IMR-90 (cell line): Measurements from ENCODE around the gene TMEM33. TPM values are rescaled to one million over a fixed set of nuclear protein-coding genes. Genes with fewer than 3 reads are reported as not detected.

ENCODE experiments used
- ATAC-seq: fragments of 200-7000 bp; cut with Tn5 transposase; 2 replicates; pipeline ENCODE4 v1.9.1; 2020; ENCODE audit warnings: low read depth, mild to moderate bottlenecking, moderate library complexity
- BruUV-seq: library from RNA; stranded (reverse); fragments of 400-500 nt; replicated peaks from 2 replicates; lab custom pipeline; 2021; lab: Mats Ljungman, UMichigan
- CTCF ChIA-PET: fragments of 300-600 bp; formaldehyde crosslinking; extraction: SDS; loops from one replicate; lab custom pipeline; 2021; ENCODE audit warnings: antibody characterized with exemption; lab: Yijun Ruan, JAX
- POLR2A ChIA-PET: fragments of 300-600 bp; sonication (Branson Sonifier 250); formaldehyde crosslinking; loops from one replicate; lab custom pipeline; 2022; ENCODE audit warnings: antibody characterized with exemption; ENCODE audit not compliant: unreplicated experiment; lab: Charles Lee
- DNase-seq: peaks from one replicate; pipeline ENCODE4 v3.0.0; 2013
- H2AFZ ChIP-seq: replicated peaks from 2 replicates; pipeline ENCODE3; 2013; ENCODE audit warnings: low read length, mild to moderate bottlenecking; ENCODE audit not compliant: poor library complexity
- H2AK5ac ChIP-seq: 2 replicates; pipeline ENCODE4 v1.6.1; 2013; ENCODE audit warnings: low read depth, low read length, inconsistent platforms
- H2AK9ac ChIP-seq: replicated peaks from 2 replicates; pipeline ENCODE3; 2013; ENCODE audit warnings: mild to moderate bottlenecking, low read depth, low read length, moderate library complexity; ENCODE audit not compliant: poor library complexity
- H2BK120ac ChIP-seq: 2 replicates; pipeline ENCODE4 v1.6.1; 2013; ENCODE audit warnings: low read depth, low read length, inconsistent platforms
- H2BK15ac ChIP-seq: 3 replicates; pipeline ENCODE4 v1.6.1; 2013; ENCODE audit warnings: low read depth, low read length, inconsistent platforms
- H2BK20ac ChIP-seq: 2 replicates; pipeline ENCODE4 v1.6.1; 2013; ENCODE audit warnings: low read depth, mild to moderate bottlenecking, inconsistent platforms, low read length, moderate library complexity
- H2BK5ac ChIP-seq: 2 replicates; pipeline ENCODE4 v1.6.1; 2013; ENCODE audit warnings: mild to moderate bottlenecking, low read depth, low read length, inconsistent platforms; ENCODE audit not compliant: poor library complexity, severe bottlenecking
- H3K14ac ChIP-seq: replicated peaks from 2 replicates; pipeline ENCODE4 v1.6.1; 2013; ENCODE audit warnings: low read depth, low read length, inconsistent platforms
- H3K18ac ChIP-seq: 2 replicates; pipeline ENCODE4 v1.6.1; 2013; ENCODE audit warnings: low read depth, low read length, control low read depth
- H3K23ac ChIP-seq: 2 replicates; pipeline ENCODE4 v1.6.1; 2013; ENCODE audit warnings: low read depth, low read length, inconsistent platforms
- H3K27ac ChIP-seq: 2 replicates; pipeline ENCODE4 v1.5.1; 2013; ENCODE audit warnings: mild to moderate bottlenecking, control low read depth, low read length; ENCODE audit not compliant: insufficient read depth
- H3K27me3 ChIP-seq: 2 replicates; pipeline ENCODE4 v1.6.1; 2013; ENCODE audit warnings: low read length; ENCODE audit not compliant: control insufficient read depth, insufficient read depth
- H3K36me3 ChIP-seq: 2 replicates; pipeline ENCODE4 v1.6.1; 2013; ENCODE audit warnings: low read length, mixed read lengths; ENCODE audit not compliant: control insufficient read depth, insufficient read depth
- H3K4ac ChIP-seq: 2 replicates; pipeline ENCODE4 v1.6.1; 2013; ENCODE audit warnings: low read depth, low read length, inconsistent platforms
- H3K4me1 ChIP-seq: 2 replicates; pipeline ENCODE4 v1.6.1; 2013; ENCODE audit warnings: low read length, mixed read lengths; ENCODE audit not compliant: control insufficient read depth, insufficient read depth
- H3K4me2 ChIP-seq: 2 replicates; pipeline ENCODE4 v1.6.1; 2013; ENCODE audit warnings: low read depth, mild to moderate bottlenecking, control low read depth, low read length, moderate library complexity
- H3K4me3 ChIP-seq: 2 replicates; pipeline ENCODE4 v1.5.1; 2013; ENCODE audit warnings: low read depth, mild to moderate bottlenecking, control low read depth, low read length, moderate library complexity; ENCODE audit not compliant: insufficient read depth
- H3K56ac ChIP-seq: 2 replicates; pipeline ENCODE4 v1.6.1; 2013; ENCODE audit warnings: low read length, inconsistent platforms; ENCODE audit not compliant: insufficient read depth; ENCODE audit errors: extremely low read depth
- H3K79me1 ChIP-seq, 2 experiments: 2 replicates each; pipeline ENCODE4 v1.6.1; 2013; ENCODE audit warnings: low read length in 2 of 2, inconsistent platforms in 1 of 2, low read depth in 1 of 2
- H3K9ac ChIP-seq: 2 replicates; pipeline ENCODE4 v1.6.1; 2013; ENCODE audit warnings: low read depth, low read length, control low read depth
- H3K9me1 ChIP-seq: 2 replicates; pipeline ENCODE4 v1.6.1; 2013; ENCODE audit warnings: low read length, inconsistent platforms; ENCODE audit not compliant: insufficient read depth
- H3K9me3 ChIP-seq: 2 replicates; pipeline ENCODE4 v1.6.1; 2013; ENCODE audit warnings: low read length; ENCODE audit not compliant: control insufficient read depth, insufficient read depth
- H4K20me1 ChIP-seq: 2 replicates; pipeline ENCODE4 v1.6.1; 2013; ENCODE audit warnings: low read length, inconsistent platforms; ENCODE audit not compliant: insufficient read depth
- H4K5ac ChIP-seq: 2 replicates; pipeline ENCODE4 v1.6.1; 2013; ENCODE audit warnings: mild to moderate bottlenecking, low read depth, low read length, control low read depth
- H4K8ac ChIP-seq, 2 experiments: 2 replicates each; pipeline ENCODE4 v1.6.1; 2013; ENCODE audit warnings: low read depth in 2 of 2, low read length in 2 of 2, control low read depth in 1 of 2, inconsistent platforms in 1 of 2
- H4K91ac ChIP-seq: 2 replicates; pipeline ENCODE4 v1.6.1; 2013; ENCODE audit warnings: low read depth, low read length, inconsistent platforms; ENCODE audit not compliant: insufficient read depth
- BHLHE40 ChIP-seq: fragments of 150-350 bp; IDR thresholded peaks from 2 replicates; pipeline ENCODE4 v1.6.1; 2016; ENCODE audit warnings: mild to moderate bottlenecking, low read depth, low read length
- CEBPB ChIP-seq: IDR thresholded peaks from 2 replicates; pipeline ENCODE4 v1.6.1; 2012; ENCODE audit warnings: low read depth, low read length, improper control_type of control experiment
- CTCF ChIP-seq: conservative IDR thresholded peaks from 2 replicates; pipeline ENCODE4 v1.5.1; 2012; ENCODE audit warnings: mild to moderate bottlenecking, low read depth, low read length, improper control_type of control experiment
- MXI1 ChIP-seq: IDR thresholded peaks from 2 replicates; pipeline ENCODE4 v1.6.1; 2012; ENCODE audit warnings: low read depth, mild to moderate bottlenecking, low read length, moderate library complexity, borderline replicate concordance
- POLR2A ChIP-seq: IDR thresholded peaks from 2 replicates; pipeline ENCODE4 v1.6.1; 2012; ENCODE audit warnings: mild to moderate bottlenecking, low read depth, low read length
- RCOR1 ChIP-seq: IDR thresholded peaks from 2 replicates; pipeline ENCODE4 v1.6.1; 2012; ENCODE audit warnings: mild to moderate bottlenecking, low read length, improper control_type of control experiment; ENCODE audit not compliant: insufficient replicate concordance
- RFX5 ChIP-seq: IDR thresholded peaks from 2 replicates; pipeline ENCODE4 v1.8.0; 2012; ENCODE audit warnings: low read depth, mild to moderate bottlenecking, low read length, moderate library complexity
- WGBS, 2 experiments: methylation state at CpG; one replicate each; pipeline versions ENCODE4 v1.1.5 to v1.1.7; 2013; ENCODE audit warnings: missing lambda C conversion rate in 2 of 2; ENCODE audit not compliant: insufficient read length in 1 of 2; ENCODE audit errors: extremely low coverage in 2 of 2; 5-methylcytosine and 5-hydroxymethylcytosine counted together
- dilution Hi-C: fragments of 300-500 bp; cut with HindIII; formaldehyde crosslinking; loops from one replicate; pipeline ENCODE4 v1.14.3; 2018; ENCODE audit warnings: low sequenced_read_pairs; ENCODE audit not compliant: unreplicated experiment
- in situ Hi-C: fragments of 300-500 bp; cut with MboI; formaldehyde crosslinking; loops from 3 replicates; pipeline ENCODE4 v1.14.3; 2019; ENCODE audit warnings: low sequenced_read_pairs, inconsistent platforms, mixed read lengths
- intact Hi-C: fragments of 100-400 bp; cut with micrococcal nuclease; formaldehyde crosslinking; loops from 2 replicates; pipeline ENCODE4 v1.10.0; 2022
- polyA plus RNA-seq, 3 experiments: library from polyadenylated mRNA; depleted of rRNA; stranded (reverse); fragments of >200 nt; gene quantifications; 2 replicates each; pipeline ENCODE4 v1.2.3, GENCODE V29; 2012; ENCODE audit warnings: low replicate concordance in 1 of 3
- total RNA-seq: library from RNA; depleted of rRNA; stranded (reverse); fragments of >200 nt; gene quantifications from 2 replicates; pipeline ENCODE4 v1.2.3, GENCODE V29; 2012

Gene TMEM33
- total and polyA plus RNA-seq, 2 of the 4 experiments (the other 2 are of a cell fraction): 23.6 to 45.5 TPM

- intact Hi-C loops: no loop called here
- H3K4me1 ChIP-seq: peaks cover 6% of the 10 kb centered on the region
- CTCF ChIA-PET: no interaction called here
- BruUV-seq: no TSS peak
- H2BK120ac ChIP-seq: no peak overlapping the region
- H3K9ac ChIP-seq: no peak overlapping the region
- dilution Hi-C loops: no loop called here
- peaks cover 5% of the 10 kb centered on the region; the same call in 1 of the 2 replicates for H3K9me1 ChIP-seq
- H3K56ac ChIP-seq: no peak overlapping the region
- 74% methylated on average over 3 of the region's 9 CpGs; no CpG with 5 or more reads in 1 of the 2 experiments for WGBS, 2 experiments
- no peak for TF ChIP-seq POLR2A
- TF ChIP-seq CTCF: no peak
- no peak for TF ChIP-seq BHLHE40
- peak; percentile 79 for TF ChIP-seq CEBPB
- no peak for TF ChIP-seq RFX5
- TF ChIP-seq MXI1: no peak
- TF ChIP-seq RCOR1: no peak
- no peak overlapping the region for H3K27ac ChIP-seq
- peaks cover 3% of the 10 kb centered on the region for H3K27me3 ChIP-seq
- H2AK9ac ChIP-seq: no peak overlapping the region
- peak overlapping the region; percentile 98 for H2AFZ ChIP-seq
- no peak overlapping the region for H2BK5ac ChIP-seq
- no peak overlapping the region for H2BK20ac ChIP-seq
- H4K20me1 ChIP-seq: peaks cover 8% of the 10 kb centered on the region; the same call in 1 of the 2 replicates
- POLR2A ChIA-PET: interaction anchor here (0.6 kb wide), 1 partner anchor 233 kb away, joined by 3 read pairs; no protein-coding TSS in a partner anchor
- no peak overlapping the region for H3K4ac ChIP-seq
- peaks cover 3 to 21% of the 10 kb centered on the region in 2 experiments; a peak in 3 of 4 replicates for H3K79me1 ChIP-seq
- H3K36me3 ChIP-seq: 0 out of 2 replicates have a peak, but pooled peaks cover 2% of the 10 kb centered on the region
- peak overlapping the region; percentile 83; the same call in 1 of the 2 replicates for H3K4me3 ChIP-seq
- no peak overlapping the region for H3K23ac ChIP-seq
- H3K9me3 ChIP-seq: no peaks in the 10 kb centered on the region
- H2AK5ac ChIP-seq: no peak overlapping the region
- H4K8ac ChIP-seq: peak overlapping the region; percentile 28 to 86; a peak in 3 of 4 replicates
- in situ Hi-C loops: no loop called here
- no peak overlapping the region for H4K91ac ChIP-seq
- peak overlapping the region; percentile 76; the same call in 1 of the 2 replicates for H3K4me2 ChIP-seq
- H2BK15ac ChIP-seq: no peak overlapping the region
- H4K5ac ChIP-seq: 0 out of 2 replicates have a peak overlapping the region, but pooled peaks have one; percentile 13
- DNase-seq (no peak), ATAC-seq (no peak)
- H3K18ac ChIP-seq: no peak overlapping the region
- no peak overlapping the region for H3K14ac ChIP-seq
Measured at GRCh38 chr4:41934514-41934900, 722 bp upstream of the TMEM33 start.
